GM18858 (cell line): ENCODE measurements around the gene FAM151B.

Source experiments
- ATAC-seq: cut with Tn5 transposase; IDR thresholded peaks from one replicate; pipeline ENCODE4 v1.9.1; 2021; ENCODE audit not compliant: unreplicated experiment

The FAM151B gene

GRCh38 chr5:80588858-80589540 is 101.1 kb downstream of the FAM151B start:
- no peak for ATAC-seq

- ATAC-seq: no peak
Observed at GRCh38 chr5:80590766-80591165, 102.9 kb downstream of the FAM151B start.

GRCh38 chr5:80591352-80591751 is 103.5 kb downstream of the FAM151B start:
- ATAC-seq: no peak

- ATAC-seq: no peak
Observed at GRCh38 chr5:80592105-80592504, 104.2 kb downstream of the FAM151B start.
